HG03460 (cell line): ENCODE results near the gene AP4B1.

Source experiments
- ATAC-seq: cut with Tn5 transposase; IDR thresholded peaks from one replicate; pipeline ENCODE4 v1.9.1; 2021; ENCODE audit not compliant: unreplicated experiment

AP4B1 gene

GRCh38 chr1:113930499-113931161 lies 26.0 kb upstream of the AP4B1 start:
- peak; percentile 34 for ATAC-seq

GRCh38 chr1:113929750-113930498 lies 25.3 kb upstream of the AP4B1 start:
- peak; percentile 28 for ATAC-seq

GRCh38 chr1:113928941-113929749 lies 24.5 kb upstream of the AP4B1 start, which contains the start of gene HIPK1:
Gene HIPK1, plus strand, starts transcription at chr1:113929324.
- ATAC-seq = peak; percentile 60

GRCh38 chr1:113928187-113928930 lies 23.8 kb upstream of the AP4B1 start:
- ATAC-seq = peak; percentile 25

GRCh38 chr1:113924473-113924872 lies 19.9 kb upstream of the AP4B1 start:
- no peak for ATAC-seq

GRCh38 chr1:113922957-113923356 lies 18.4 kb upstream of the AP4B1 start:
- no peak for ATAC-seq

- ATAC-seq = no peak
Observed at GRCh38 chr1:113918243-113918642, 13.6 kb upstream of the AP4B1 start.

GRCh38 chr1:113917400-113918082 lies 12.9 kb upstream of the AP4B1 start:
- ATAC-seq = no peak

GRCh38 chr1:113916974-113917373 lies 12.4 kb upstream of the AP4B1 start:
- no peak for ATAC-seq

- ATAC-seq = no peak
Observed at GRCh38 chr1:113913887-113914664, 9.5 kb upstream of the AP4B1 start.

GRCh38 chr1:113913312-113913668 lies 8.7 kb upstream of the AP4B1 start:
- ATAC-seq = no peak

- ATAC-seq = no peak
Observed at GRCh38 chr1:113912594-113913311, 8.2 kb upstream of the AP4B1 start.

- ATAC-seq = no peak
Observed at GRCh38 chr1:113905435-113905861, 849 bp upstream of the AP4B1 start.

- ATAC-seq = peak; percentile 21
Observed at GRCh38 chr1:113904293-113904673, 316 bp downstream of the AP4B1 start.

GRCh38 chr1:113903501-113904292 lies 902 bp downstream of the AP4B1 start:
- ATAC-seq = no peak

- ATAC-seq = no peak
Observed at GRCh38 chr1:113901191-113901590, 3.4 kb downstream of the AP4B1 start.

- no peak for ATAC-seq
Observed at GRCh38 chr1:113899111-113899510, 5.5 kb downstream of the AP4B1 start.

- ATAC-seq = no peak
Observed at GRCh38 chr1:113898241-113898814, 6.3 kb downstream of the AP4B1 start.
